Kidney capillary endothelial cell (primary cell): ENCODE data around the gene TRPM8.

Source experiments
- DNase-seq: peaks from one replicate; pipeline ENCODE4 v3.0.0-alpha.2; 2018; ENCODE audit warnings: low spot score

TRPM8 gene

DNA sequence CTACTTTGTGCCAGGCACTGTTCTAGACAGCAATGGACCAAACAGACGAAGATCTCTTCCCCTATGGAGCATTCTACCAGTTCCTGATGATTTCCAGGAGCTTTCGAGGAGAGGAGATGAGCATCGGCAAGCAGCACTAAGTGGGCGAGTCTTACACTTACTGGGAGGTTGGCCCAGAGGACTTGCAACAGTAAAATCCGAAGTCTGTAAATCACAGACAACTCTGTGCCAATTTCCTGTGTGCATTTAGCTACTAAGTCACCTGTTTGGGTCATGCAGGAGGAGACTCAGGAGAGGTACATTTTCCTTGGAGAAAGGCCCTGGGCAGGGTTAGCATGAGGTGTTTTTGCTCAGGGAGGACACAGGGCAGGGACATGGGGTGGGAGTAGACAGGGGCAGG, 58.9 kb downstream of the TRPM8 start:
- no peak for DNase-seq

DNA sequence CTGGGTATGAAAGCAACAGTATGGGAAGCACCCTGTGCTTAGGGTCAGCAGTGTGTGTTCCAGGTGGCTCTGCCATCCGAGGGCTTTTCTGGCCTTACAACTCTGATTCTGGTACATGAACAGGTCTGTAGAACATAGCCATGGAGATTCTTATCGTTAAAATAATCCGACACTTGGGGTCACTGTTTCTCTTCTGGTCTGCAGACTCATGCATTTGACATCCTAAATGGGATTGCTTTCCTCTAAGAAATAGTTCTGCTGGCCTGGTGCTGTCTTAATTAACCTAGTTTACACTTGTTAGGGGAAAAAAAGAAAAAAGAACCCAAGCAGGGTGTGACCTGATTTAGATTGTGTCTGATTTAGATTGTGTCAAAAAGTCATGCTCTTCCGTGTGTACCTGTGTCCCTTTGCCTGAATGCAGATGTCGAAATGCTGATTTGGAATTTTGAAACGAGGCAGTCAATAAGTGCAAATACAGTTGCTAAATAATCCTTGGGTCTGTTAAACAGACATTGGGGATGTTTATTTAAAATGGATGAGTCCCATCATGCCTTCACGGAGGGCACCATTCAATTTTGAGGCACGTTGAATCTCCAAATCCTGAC, 59.6 kb downstream of the TRPM8 start:
- peak; percentile 57 for DNase-seq

DNA sequence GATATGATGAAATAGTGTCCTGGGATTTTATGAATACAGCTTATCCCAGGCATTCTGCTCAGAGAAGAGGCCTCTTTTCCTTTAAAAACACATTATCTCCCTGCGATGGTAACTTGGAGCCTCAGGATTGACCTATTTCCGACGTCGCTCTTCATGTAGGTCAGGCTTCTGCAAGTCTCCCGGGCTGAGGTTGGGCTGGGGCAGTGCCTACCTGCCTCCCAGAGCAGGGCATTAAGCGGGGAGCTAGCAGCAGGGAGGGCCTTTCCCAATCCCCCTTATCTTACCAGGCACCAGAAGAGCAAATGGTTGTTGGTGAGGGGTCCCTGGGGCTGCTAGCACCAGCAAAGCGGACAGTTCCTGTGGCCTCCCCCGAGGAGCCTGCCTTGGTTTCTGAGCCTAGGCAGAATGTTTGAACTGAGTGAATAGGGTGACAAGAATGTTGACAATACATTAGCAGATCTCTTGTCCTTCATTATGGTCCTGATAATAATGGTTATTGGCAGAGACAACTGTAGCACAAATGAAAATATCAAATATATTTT, 60.2 kb downstream of the TRPM8 start:
- no peak for DNase-seq

DNA sequence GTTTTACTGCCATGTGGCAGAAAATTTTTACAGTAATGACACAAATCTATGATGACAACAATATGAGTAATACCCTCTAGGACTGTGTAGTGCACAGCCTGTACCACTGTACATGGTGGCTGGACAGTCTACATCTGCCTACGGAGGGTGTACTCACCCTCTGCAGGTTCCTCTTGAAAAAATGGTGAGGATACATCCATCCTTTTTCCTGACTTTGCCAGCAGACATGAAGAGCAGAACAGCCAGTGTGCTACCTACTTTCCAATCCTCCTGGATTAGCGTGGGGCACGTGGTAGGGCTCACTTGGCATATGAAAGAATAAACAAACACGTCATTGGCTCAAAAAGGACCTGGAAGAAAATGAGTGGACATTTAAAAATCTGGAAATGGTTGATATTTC, 62.6 kb downstream of the TRPM8 start:
- no peak for DNase-seq

DNA sequence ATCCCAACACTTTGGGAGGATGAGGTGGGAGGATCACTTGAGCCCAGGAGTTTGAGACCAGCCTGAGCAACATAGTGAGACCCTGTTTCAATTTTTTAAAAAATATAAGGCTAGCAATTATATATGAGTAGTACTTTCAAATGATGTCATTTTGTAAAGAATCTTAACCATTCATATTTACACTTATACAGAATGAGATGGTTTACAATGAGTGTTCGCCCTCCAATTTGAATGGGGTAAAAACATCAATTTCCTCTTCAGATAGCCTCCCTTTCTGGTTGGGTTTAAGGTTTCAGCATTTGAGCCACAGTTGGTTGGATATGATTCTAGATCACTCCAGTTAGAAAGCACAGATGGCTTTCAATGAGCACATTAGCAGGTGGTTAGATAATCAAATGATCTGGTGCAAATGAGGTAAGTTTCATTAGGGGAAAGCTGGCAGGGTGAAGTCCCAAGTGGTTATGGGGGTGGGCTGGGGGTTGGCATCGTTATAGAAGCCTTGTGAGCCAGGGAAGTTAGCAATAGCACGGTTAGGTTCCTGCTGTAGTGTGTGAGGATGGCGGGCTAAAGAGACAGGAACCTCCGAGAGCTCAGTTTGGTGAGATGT, 63.9 kb downstream of the TRPM8 start:
- DNase-seq = no peak

DNA sequence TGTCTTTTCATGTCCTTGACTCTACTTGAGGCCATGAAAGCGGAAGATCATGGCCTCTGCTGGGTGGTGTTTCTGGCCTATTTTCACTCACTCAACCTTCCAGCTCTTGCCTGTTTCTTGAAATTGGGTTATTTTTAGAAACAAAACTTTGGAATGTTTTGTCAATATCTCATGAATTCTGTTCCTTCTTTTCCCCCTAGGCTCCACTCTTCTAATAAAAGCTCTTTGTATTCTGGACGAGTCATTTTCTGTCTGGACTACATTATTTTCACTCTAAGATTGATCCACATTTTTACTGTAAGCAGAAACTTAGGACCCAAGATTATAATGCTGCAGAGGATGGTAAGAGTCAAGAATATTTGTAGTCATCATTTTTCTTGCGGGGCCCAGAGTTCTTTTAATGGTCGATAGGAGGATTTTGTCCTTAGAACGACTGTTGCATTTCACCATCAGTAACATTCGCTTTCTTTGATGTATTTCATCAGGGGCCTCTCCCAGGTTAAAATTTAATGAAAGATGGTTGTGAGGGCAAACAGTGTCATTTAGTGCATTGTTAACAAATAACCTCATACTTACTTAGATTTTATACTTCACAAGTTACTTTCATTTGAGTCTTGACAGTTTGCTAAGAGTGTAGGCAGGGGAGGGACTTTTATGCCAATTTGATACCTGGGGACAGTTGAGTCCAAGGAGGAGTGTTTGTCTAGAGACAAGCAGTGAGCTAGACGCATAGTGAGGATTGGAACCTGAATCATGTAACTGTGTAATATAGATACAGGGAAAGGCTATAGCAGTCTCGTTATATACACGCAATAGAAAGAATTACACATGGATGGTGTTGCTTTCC, 64.6 kb downstream of the TRPM8 start:
- DNase-seq = no peak

DNA sequence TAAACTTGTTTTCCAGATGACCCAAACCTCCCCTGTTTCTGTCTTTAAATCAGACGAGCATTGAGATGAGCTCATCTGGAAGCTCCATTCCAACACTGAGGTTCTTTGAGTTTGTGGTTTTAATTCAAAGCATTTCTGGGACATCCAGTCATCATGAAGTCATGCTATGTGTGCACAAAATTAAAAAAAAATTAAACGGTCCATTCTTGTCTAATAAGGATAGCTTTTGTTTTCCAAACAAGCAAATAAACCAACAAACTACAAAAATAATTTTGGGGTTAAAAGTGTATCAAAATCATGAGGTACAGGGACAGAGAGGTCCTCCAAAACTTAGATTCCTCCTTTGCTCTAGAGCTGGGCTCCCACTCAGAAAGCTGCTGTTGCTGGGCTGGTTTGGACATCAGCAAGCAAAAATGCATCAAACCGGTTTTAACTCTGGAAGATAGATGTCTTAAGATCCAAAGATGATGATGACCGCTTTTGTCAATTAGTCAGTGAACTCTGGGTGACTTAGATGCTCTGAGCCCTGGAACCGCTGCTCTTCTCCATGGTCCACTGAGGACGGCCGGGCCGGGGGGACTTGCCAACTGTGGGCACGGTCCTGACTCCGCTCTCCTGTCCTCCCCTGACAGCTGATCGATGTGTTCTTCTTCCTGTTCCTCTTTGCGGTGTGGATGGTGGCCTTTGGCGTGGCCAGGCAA, 65.4 kb downstream of the TRPM8 start:
- no peak for DNase-seq

DNA sequence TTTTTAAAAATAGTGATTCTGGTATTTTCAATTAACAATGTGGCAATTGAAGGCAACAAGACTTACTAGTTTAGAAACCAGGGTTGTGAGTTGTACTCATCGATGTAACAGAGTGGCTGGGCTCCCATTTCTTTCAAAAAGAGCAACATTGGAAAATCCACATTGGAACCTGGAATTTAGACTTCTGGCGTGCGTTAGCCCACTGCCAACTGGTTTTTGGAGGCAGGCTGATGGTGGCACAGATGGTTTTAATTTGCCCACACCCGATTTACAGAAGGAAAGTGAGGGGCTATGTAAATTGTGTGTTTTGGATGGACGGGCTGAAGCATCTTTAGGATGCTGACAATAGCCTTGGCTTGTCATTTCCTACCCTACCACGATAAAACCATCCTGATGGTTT, 66.3 kb downstream of the TRPM8 start:
- DNase-seq = no peak

DNA sequence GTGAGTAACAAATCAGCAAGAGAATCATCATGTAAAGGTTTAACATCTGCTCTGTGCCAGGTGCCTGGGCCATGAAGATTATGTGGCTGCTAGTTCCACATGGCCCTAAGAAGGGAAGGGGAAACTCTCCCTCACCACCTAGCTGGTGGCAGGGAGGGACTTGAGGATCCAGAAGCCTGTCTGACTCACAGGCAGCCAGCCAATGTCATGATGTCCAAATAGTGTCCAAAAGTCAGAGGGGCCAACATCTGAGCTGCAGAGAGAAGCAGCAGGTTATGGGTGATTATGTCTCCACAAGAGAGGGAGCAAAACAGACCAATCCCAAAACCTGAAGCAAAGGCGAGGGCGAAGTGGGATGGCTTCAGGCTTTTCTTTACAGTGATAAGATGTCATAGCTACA, 71.4 kb downstream of the TRPM8 start:
- no peak for DNase-seq

DNA sequence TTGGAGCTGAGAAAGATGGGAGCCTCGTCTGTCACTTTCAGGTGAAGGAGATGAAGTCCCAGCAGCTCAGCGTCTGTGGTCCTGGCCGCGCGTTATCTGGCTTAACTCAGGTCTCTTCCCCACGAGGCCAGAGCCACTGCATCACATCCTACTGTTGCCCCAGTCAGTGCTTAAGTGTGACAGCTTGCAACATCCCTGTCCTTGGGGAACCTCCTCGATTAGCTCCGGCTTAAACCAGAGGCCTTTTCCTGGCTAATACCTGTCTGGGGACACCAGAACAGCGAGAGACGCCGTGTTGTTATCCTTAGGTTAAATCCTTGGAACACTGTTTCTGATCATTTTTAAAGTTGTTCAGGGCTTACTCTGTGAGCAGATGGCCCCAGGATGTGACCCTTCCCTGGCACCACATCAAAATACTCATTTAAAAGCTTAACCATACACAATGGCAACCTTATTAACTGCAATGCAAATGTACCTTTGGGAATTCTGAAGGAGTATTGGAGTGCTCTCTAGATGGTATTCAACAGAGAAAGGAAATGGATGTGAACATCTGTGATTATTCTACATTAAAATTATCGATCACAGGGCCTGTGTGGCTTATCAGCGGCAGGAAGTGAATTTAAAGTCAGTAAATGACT, 72.2 kb downstream of the TRPM8 start:
- no peak for DNase-seq

DNA sequence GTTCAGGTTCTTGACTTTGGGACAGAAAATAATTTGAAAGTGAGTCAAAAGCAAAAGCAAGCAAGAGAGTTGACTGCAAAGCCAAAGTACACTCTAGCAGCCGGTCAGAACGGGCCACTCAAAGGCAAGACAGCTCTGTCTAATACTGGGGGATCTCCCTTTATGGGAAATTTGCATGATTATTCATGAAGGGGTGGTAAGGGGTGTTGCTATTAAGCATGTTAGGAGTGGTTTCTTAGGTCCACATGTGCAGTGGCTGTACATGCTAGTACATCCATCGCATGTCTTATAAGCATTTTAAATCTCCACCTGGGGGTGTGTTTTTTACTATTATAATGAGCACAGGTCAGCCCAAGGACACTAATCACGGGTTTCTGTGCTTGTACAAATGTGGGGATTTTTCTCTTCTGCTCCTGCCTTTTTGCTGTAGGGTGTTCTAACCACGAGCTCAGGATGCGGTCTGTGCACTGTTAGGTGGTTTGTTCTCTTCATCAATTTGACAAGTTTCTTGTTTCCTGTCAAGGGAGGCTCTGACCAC, 73.2 kb downstream of the TRPM8 start:
- DNase-seq = no peak

DNA sequence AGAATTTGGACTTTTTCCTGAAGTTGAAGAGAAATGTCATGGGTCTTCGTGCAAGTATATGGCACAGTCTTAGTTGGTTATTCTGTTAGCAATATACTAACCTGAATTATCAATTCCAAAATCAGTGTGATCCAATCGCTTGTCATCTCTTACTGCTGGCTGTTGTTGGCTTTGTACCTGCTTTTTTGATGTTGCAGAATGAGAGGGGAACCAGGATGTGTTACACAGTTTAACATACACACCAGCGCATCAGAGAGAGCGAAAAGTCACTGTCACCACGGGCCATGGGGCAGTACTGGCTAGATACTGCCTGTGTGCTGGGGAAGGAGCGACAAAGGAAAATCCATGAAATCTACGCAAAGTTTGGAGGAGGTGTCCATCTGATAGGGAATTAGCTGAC, 74.0 kb downstream of the TRPM8 start:
- no peak for DNase-seq

DNA sequence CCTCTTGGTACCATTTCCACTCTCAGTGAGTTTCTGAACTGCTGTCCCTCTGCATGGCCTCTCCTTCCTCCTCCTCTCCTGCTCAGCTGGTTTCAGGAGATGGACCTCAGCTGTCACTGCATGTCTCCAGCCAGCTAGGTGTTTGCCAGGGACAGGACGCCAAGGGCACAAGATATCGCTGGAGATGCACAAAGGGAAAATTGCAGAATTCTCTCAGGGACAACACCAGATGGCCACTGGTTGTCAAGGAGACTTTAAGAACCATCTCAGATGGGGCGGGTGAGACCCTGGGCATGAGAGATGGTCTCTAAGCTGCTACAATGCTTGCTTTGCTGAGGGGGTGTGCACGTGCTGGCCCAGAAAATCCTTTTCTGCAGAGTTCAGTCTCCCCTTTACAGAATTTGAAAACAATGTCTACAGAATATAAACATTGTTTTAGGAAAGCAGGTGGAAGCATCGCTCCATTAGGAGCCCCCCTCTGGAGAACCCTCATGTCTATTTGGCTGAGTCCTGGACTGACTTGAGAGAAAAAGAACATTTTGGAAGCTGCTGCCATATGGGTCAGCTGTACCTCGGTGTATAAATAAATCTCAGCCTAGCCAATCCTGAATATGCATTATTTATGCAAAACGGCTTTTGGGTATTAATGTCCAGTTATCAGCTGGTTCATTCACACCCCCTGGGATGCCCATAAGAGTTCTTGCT, 75.5 kb downstream of the TRPM8 start:
- DNase-seq = no peak

DNA sequence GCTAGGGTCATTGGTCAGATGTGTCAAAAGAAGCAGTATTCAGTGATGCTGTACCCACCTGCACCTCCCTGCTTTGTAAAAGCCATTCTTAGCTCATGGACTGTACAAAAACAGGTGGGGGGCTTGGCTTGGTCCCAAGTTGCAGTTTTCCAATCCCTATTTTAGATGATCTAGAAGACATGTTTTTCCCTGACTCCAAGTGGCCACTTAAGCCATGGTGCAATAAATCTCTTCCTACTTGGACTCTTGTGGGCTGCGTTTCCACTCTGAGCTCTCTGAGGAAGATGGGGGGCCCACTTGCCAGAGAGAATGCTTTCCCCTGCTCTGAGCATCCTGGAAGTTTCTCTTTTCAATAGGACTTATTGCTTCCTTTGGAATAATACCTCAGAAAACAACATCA, 76.3 kb downstream of the TRPM8 start:
- DNase-seq = no peak

DNA sequence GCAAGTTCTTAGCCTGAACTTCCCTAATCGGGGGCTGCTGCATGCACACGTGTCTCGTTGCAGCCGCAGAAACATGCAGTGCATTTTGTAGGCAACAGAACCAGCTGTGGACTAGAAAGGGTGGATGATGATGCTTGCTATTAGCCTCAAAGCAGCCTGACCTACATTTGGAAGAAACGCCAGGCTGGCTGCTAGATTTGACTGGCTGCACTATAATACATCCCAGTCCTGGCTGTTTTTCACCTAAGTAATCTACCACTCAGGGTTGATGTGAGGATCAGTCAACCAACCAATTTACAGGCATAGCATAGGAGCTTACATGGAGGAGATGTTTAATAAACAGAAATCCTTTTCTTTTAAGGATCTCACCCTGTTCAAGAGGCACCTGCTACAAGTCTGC, 77.0 kb downstream of the TRPM8 start:
- no peak for DNase-seq

DNA sequence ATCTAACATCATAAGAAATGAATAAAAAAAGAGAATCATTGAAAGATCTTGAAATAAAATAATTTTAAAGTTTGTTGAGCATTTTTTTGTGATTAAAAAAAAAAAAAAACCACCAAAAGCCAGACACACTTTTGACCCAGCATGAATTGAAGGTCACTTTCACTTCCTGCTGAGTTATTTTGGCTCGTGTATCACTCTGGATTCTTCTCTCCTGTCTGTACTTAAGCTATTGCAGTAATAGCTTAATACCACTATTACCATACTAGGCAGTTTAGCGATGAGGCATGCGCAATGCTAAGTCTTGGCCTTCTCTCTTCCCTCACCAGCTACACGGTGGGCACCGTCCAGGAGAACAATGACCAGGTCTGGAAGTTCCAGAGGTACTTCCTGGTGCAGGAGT, 78.8 kb downstream of the TRPM8 start:
- no peak for DNase-seq

DNA sequence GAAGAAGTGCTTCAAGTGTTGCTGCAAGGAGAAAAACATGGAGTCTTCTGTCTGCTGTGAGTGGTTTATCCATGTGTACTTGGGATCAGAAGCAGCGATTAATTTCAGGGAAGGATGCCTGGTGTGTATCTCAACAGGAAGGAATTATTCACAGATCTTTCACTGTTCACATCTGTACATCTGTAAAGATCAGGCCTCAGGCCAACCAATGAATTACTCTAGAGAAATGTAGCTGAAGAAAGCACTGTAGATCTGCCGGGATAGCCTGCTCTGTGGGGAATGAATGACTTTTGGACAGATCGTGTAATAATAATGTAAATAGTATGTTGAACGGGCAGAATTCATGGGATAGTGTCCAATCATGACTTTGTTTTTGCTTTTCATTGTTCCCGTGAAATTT, 79.3 kb downstream of the TRPM8 start:
- no peak for DNase-seq

DNA sequence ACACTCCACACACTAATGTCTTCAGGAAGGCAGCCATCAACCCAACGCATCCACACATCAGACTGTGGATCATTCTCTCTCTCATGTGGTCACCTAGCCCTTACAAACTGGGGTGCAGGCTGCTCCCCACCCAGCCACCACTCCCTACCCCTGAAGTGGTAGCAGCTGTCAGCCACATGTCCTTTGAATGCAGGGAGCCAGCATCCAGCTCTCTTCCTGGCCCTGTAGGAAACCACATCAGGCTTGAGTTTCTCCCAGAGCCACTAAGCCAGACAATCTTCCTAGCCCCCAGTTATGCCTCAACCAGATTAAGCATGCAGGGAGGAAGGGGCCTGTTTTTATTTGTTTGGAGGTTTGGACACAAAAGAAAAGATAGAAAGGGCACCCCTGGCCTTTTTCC, 80.5 kb downstream of the TRPM8 start:
- DNase-seq = no peak

DNA sequence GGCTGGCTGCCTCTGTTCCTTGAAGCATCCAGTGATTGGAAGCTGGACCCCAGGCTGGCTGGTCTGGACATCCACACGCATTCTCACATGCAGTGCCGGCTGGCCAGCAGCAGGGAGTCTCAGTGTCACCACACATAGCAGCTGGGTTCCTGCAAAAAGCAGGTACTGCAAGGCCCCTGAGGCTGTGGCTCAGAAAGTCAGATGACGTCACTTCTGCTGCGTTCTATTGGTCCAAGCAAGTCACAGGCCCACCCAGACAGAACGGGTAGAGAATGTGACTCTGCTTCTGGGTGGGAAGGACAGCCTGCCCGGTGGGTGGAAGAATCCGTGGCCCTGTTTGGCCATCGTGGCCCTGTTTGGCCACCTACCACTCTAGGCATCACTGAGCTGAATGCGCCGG, 82.0 kb downstream of the TRPM8 start:
- DNase-seq = no peak

DNA sequence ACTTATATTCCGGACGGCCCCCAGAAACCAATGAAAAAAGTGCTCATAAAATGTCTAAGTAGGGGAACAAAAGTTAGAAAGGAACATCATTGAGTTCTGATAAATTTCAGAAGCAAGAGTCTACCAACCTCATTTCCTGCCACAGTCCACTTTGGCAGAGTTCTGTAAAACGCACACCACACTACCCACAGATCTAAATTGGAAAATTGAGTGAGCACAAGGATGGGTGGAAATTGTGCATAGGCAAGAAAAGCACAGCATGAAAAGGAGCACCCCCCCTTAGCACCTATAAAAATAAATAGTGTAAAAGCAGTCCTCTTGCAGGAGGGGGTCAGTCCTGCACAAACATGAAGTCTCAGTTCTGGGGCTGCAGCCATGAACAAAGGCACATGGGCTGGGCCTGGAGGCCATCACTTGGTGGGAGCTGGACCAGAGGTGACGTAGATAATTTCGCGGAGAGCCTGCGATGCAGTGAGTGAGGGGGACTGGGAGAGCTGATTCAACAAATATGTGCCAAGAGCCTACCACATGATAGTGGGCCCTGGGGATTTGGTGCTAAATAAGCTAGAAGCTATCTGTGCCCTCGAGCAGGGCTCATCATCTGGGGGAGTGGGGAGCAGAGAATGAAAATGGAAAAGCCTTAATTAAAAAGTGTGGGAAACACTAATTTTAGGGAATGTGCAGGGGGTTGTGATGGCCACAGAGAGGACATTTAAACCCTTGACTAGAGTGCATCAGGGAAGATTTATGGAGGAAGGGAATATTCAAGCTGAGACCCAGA, 84.4 kb downstream of the TRPM8 start:
- DNase-seq = no peak
